Measurements from ENCODE around the gene GABRB1. TPM values are rescaled to one million over a fixed set of nuclear protein-coding genes. Genes with fewer than 3 reads are reported as not detected.

GABRB1 gene
- total RNA-seq, 1 donor from 2014 or later = not detected

- no peak for ATAC-seq (ENCODE audit: low read depth)
- ChIA-PET CTCF (interaction anchor here (0.6 kb wide), 1 partner anchor 28 kb away, joined by 4 read pairs; no protein-coding TSS in a partner anchor), POLR2A (no interaction called here)
- no peaks in the 10 kb centered on the region for H3K27me3 Mint-ChIP-seq
- H3K4me3 Mint-ChIP-seq = no peak overlapping the region
- TF ChIP-seq, protein P1, sequence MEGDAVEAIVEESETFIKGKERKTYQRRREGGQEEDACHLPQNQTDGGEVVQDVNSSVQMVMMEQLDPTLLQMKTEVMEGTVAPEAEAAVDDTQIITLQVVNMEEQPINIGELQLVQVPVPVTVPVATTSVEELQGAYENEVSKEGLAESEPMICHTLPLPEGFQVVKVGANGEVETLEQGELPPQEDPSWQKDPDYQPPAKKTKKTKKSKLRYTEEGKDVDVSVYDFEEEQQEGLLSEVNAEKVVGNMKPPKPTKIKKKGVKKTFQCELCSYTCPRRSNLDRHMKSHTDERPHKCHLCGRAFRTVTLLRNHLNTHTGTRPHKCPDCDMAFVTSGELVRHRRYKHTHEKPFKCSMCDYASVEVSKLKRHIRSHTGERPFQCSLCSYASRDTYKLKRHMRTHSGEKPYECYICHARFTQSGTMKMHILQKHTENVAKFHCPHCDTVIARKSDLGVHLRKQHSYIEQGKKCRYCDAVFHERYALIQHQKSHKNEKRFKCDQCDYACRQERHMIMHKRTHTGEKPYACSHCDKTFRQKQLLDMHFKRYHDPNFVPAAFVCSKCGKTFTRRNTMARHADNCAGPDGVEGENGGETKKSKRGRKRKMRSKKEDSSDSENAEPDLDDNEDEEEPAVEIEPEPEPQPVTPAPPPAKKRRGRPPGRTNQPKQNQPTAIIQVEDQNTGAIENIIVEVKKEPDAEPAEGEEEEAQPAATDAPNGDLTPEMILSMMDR (IDR thresholded peaks at IDR 0.05) = no peak
- no peaks in the 10 kb centered on the region for H3K36me3 Mint-ChIP-seq (ENCODE audit: low read depth)
- H3K4me1 Mint-ChIP-seq = no peaks in the 10 kb centered on the region
- no peak overlapping the region for H3K27ac Mint-ChIP-seq
- intact Hi-C loops (cut with micrococcal nuclease) = no loop called here
- H3K9me3 Mint-ChIP-seq = no peaks in the 10 kb centered on the region
- DNase-seq = no peak
These were observed 324.2 kb downstream of the GABRB1 start for GRCh38 chr4:47355568-47355967.

DNA sequence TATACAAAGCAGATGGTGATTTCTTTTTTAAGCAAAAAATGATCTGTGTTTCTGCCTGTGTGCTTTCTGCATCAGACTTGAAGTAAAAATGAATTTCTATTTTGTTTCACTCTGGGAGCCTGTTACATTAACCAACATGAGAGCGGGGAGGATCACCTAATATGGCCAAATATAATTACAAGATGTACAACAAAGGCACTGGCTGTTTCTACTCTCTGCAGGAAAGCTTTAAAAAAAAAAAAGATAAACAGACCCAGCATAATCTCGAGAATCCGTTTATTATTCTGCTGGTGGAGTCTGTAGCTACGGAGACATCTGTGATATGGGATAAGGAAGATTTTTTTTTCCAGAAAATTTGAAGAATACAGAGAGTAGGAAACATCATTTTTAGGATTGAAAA, 328.5 kb downstream of the GABRB1 start:
- no peaks in the 10 kb centered on the region for H3K9me3 Mint-ChIP-seq
- TF ChIP-seq, protein P1 (IDR thresholded peaks at IDR 0.05) = no peak
- peaks cover 14% of the 10 kb centered on the region for H3K27me3 Mint-ChIP-seq
- H3K36me3 Mint-ChIP-seq (ENCODE audit: low read depth) = no peaks in the 10 kb centered on the region
- H3K4me3 Mint-ChIP-seq = no peak overlapping the region
- intact Hi-C loops (cut with micrococcal nuclease) = no loop called here
- ChIA-PET POLR2A (no interaction called here), CTCF (no interaction called here)
- ATAC-seq (ENCODE audit: low read depth) (no peak), DNase-seq (no peak)
- no peak overlapping the region for H3K27ac Mint-ChIP-seq
- no peaks in the 10 kb centered on the region for H3K4me1 Mint-ChIP-seq

DNA sequence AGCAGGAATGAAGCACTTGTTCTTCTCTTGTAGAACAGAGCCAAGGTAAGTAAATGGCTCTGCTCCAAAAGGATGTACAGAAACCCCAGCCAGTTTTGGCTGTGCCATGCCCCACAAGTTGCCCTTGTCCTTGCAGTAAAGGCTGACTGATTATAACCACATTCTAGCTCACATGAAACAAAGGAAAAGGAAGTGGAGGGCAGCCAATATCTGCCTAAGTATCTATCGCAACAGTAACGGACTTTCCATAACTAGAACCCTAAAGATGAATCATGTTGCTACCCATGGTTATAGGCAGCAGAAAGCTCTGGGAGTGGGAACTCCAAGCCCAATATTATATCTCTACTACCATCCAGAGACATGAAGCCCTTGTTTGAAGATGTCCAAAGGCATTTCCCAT, 336.4 kb downstream of the GABRB1 start:
- Mint-ChIP-seq H3K36me3 (ENCODE audit: low read depth) (no peaks in the 10 kb centered on the region), H3K9me3 (no peaks in the 10 kb centered on the region), H3K27ac (no peak overlapping the region), H3K4me1 (no peaks in the 10 kb centered on the region), H3K27me3 (peaks cover 3% of the 10 kb centered on the region), H3K4me3 (no peak overlapping the region)
- POLR2A ChIA-PET = no interaction called here
- TF ChIP-seq, protein P1 (IDR thresholded peaks at IDR 0.05) = no peak
- CTCF ChIA-PET = no interaction called here
- no peak for ATAC-seq (ENCODE audit: low read depth)
- intact Hi-C loops (cut with micrococcal nuclease) = no loop called here
- no peak for DNase-seq

DNA sequence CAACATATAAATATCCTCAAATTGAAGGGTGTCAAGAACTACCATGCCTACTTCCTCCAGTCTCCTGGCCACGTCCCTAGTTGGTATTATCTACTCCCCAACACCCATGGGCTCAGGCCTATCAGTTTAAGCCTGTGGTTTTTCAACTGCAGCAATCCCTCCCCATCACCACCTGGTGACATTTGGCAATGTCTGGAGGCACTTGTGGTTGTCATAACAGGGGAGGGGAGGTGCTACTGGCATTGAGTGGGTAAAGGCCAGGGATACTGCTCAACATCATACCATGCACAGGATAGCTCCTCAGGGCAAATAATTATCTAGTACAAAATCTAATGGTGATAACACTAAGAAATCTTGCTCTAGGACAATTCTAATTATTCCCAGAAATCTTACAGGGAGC, 336.8 kb downstream of the GABRB1 start:
- Mint-ChIP-seq H3K36me3 (ENCODE audit: low read depth) (no peaks in the 10 kb centered on the region), H3K27ac (no peak overlapping the region), H3K27me3 (peaks cover 3% of the 10 kb centered on the region), H3K4me1 (no peaks in the 10 kb centered on the region), H3K9me3 (no peaks in the 10 kb centered on the region), H3K4me3 (no peak overlapping the region)
- CTCF ChIA-PET = no interaction called here
- POLR2A ChIA-PET = no interaction called here
- DNase-seq = no peak
- intact Hi-C loops (cut with micrococcal nuclease) = no loop called here
- ATAC-seq (ENCODE audit: low read depth) = no peak
- TF ChIP-seq, protein P1 (IDR thresholded peaks at IDR 0.05) = no peak

DNA sequence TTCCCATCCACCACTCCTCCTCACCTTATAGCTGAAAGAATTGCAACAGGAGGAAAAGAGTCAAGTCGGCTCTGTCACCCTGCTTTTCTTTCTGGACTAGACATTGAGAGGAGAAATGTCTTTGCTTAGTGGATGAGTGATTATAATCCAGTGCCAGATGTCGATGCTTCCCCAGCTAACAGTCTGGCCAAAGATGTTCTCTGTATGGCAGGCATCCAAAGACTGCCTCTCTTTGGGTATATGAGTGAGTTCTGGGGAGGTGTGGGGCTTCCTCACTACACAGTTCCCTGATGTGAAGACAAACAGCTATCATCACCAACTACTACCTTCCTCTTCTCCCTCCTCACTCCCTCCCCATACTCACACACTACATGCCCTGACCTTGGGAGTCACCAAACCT, 341.2 kb downstream of the GABRB1 start:
- intact Hi-C loops (cut with micrococcal nuclease) = no loop called here
- TF ChIP-seq, protein P1 (IDR thresholded peaks at IDR 0.05) = no peak
- no peak overlapping the region for H3K4me3 Mint-ChIP-seq
- H3K36me3 Mint-ChIP-seq (ENCODE audit: low read depth) = no peaks in the 10 kb centered on the region
- H3K9me3 Mint-ChIP-seq = no peaks in the 10 kb centered on the region
- POLR2A ChIA-PET = no interaction called here
- no peaks in the 10 kb centered on the region for H3K4me1 Mint-ChIP-seq
- no peak overlapping the region for H3K27ac Mint-ChIP-seq
- CTCF ChIA-PET = interaction anchor here (1.3 kb wide), 1 partner anchor 10 kb away, joined by 3 read pairs; no protein-coding TSS in a partner anchor
- ATAC-seq (ENCODE audit: low read depth) (no peak), DNase-seq (no peak)
- H3K27me3 Mint-ChIP-seq = peaks cover 2% of the 10 kb centered on the region

Measured in activated B cell treated with CpG ODN at 0.5 μM for 24 hours (primary cell).